Measurements from ENCODE around the gene EIF3B.
"Not testable (repeated sequence)": the region's sequence is repeated elsewhere in the genome, so short reads cannot be mapped to it uniquely, and the experiment has no call there.

Gene EIF3B

DNA sequence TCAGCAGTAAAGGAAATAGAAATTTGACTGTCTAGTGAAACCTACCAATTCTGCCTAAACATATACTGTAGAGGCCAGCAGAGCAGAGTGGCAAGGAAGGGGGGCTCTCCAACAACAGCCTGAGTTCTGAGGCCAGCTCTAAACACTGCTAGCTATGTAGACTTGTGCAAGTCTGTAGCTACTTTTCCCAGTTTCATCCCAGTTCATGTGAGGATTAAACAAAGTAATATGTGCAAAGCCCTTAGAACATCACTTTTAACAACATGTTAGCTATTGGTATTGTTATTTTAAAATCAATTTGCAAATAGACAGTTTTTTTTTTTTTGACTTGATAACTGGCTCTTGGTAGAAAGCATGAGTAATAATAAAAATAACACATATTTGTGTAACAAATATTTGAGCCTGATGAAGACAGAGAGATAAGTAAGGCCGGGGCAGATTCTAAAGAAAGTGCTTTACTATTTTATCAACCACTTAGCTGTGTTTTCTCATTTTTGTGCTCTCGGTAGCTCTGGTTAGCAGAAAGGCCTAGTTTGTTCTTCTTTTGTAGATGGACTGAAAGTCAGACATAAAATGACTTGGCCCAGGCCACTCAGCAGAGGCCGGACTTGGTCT, 58.1 kb downstream of the EIF3B start:
- no peaks in the 10 kb centered on the region for H3K27me3 Mint-ChIP-seq
- peaks cover 67% of the 10 kb centered on the region for H3K4me1 Mint-ChIP-seq (ENCODE audit: low read depth)
- H3K4me3 Mint-ChIP-seq: no peak overlapping the region
- no peak for DNase-seq
- H3K36me3 Mint-ChIP-seq (ENCODE audit: low read depth): no peaks in the 10 kb centered on the region
- no peaks in the 10 kb centered on the region for H3K9me3 Mint-ChIP-seq
- no peak overlapping the region for H3K27ac Mint-ChIP-seq

DNA sequence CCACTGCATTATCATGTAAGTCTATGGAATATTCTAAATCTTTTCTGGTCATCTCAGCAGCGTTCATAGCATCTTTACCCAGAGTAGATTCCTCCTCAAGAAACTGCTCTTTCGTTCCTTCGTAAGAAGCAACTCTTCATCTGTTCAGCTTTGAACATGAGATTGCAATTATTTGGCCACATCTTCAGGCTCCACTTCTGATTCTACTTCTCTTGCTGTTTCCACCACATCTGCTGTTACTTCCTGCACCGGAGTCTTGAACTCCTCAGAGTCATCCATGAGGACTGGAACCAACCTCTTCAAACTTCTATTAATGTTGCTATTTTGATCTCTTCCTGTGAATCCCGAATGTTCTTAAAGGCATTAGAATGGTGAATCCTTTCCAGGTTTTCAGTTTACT, 61.4 kb downstream of the EIF3B start:
- no peak overlapping the region for H3K4me3 Mint-ChIP-seq
- peaks cover 58% of the 10 kb centered on the region for H3K4me1 Mint-ChIP-seq (ENCODE audit: low read depth)
- no peaks in the 10 kb centered on the region for H3K36me3 Mint-ChIP-seq (ENCODE audit: low read depth)
- no peak for DNase-seq
- no peaks in the 10 kb centered on the region for H3K27me3 Mint-ChIP-seq
- H3K27ac Mint-ChIP-seq: no peak overlapping the region
- H3K9me3 Mint-ChIP-seq: no peaks in the 10 kb centered on the region

DNA sequence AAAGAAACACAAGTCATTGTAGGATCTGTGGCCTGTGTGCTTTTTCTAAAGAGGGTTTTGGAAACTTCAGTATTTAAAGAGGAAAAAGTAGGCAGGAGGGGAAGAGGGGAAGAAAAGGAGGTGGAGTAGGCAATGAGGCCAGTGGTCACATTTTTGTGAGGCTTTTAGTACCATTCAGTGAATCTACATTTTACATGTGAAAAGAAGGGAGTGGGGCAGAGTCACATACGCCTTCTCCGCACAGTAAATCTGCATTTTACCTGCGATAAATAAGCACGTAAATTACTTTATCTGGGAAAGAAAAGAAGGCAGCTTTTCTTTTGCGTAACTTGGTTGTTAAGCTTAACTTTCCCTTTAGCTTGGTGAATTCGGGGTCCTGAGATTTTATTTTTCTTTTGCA, 62.0 kb downstream of the EIF3B start:
- Mint-ChIP-seq H3K27ac (no peak overlapping the region), H3K36me3 (ENCODE audit: low read depth) (no peaks in the 10 kb centered on the region), H3K9me3 (no peaks in the 10 kb centered on the region), H3K4me3 (no peak overlapping the region), H3K4me1 (ENCODE audit: low read depth) (peaks cover 58% of the 10 kb centered on the region), H3K27me3 (no peaks in the 10 kb centered on the region)
- DNase-seq: no peak

DNA sequence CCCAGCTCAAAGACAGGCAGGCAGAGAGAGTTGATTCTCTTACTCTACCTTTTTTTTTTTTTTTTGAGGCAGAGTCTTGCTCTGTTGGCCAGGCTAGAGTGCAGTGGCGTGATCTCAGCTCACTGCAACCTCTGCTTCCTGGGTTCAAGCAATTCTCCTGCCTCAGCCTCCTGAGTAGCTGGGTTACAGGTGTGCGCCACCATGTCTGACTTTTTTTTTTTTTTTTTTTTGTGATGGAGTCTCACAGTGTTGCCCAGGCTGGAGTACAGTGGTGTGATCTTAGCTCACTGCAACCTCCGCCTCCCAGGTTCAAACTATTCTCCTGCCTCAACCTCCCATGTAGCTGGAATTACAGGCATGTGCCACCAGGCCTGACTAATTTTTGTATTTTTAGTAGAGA, 62.6 kb downstream of the EIF3B start:
- not testable (repeated sequence) for H3K4me3 Mint-ChIP-seq; H3K27ac Mint-ChIP-seq; DNase-seq; H3K36me3 Mint-ChIP-seq (ENCODE audit: low read depth); H3K9me3 Mint-ChIP-seq; H3K27me3 Mint-ChIP-seq
- H3K4me1 Mint-ChIP-seq (ENCODE audit: low read depth): peaks cover 53% of the 10 kb centered on the region

DNA sequence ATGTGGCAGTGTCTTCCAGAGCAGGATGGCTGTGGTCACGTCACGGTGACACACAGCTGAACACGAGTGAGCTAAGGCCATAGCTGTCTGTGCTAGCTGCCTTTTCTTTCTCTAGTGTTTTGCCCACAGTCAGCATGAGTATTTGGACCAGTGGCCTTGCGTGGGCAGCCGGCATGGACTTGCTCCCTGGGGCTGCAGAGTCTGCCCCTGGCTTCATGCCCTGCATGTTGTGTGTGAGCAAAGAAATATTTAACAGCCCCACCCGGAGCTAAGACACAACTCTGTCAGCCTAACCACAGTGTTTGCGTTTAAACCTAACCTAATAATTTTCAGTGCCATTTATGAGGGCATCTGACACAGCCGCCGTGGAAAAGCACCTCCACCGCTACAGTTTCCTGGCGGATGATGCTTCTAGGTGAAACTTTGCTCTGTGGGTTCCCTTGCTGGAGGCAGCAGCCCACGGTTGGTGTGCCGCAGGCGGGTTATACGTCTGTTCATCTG, 63.4 kb downstream of the EIF3B start:
- no peaks in the 10 kb centered on the region for H3K9me3 Mint-ChIP-seq
- peak overlapping the region; percentile 41 for H3K4me3 Mint-ChIP-seq
- H3K27me3 Mint-ChIP-seq: no peaks in the 10 kb centered on the region
- H3K27ac Mint-ChIP-seq: peak overlapping the region; percentile 48
- H3K4me1 Mint-ChIP-seq (ENCODE audit: low read depth): peaks cover 45% of the 10 kb centered on the region
- H3K36me3 Mint-ChIP-seq (ENCODE audit: low read depth): no peaks in the 10 kb centered on the region
- peak; percentile 67 for DNase-seq

DNA sequence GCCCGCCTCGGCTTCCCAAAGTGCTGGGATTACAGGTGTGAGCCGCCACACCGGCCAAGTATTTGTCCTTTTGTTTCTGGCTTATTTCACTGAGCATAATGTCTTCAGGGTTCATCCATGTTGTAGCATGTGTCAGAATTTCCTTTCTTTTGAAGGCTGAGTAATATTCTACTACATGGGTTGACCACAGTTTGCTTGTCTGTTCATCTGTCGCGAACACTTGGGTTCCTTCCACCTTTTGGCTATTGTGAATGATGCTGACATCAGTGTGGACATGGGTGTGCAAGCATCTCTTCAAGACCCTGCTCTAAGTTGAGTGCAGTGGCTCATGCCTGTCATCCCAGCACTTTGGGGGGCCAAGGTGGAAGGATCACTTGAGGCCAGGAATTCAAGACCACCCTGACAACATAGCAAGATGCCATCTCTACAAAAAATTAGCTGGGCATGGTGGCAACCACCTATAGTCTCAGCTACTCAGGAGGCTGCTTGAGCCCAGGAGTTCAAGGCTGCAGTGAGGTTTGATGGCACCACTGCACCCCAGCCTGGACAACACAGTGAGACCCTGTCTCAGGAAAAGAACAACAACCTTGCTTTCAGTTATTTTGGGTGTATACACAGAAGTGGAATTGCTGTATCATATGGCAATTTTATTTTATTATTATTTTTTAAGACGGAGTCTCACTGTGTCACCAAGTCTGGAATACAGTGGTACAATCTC, 65.7 kb downstream of the EIF3B start:
- no peak for DNase-seq
- Mint-ChIP-seq H3K36me3 (ENCODE audit: low read depth) (no peaks in the 10 kb centered on the region), H3K27ac (no peak overlapping the region), H3K27me3 (no peaks in the 10 kb centered on the region), H3K4me1 (ENCODE audit: low read depth) (peaks cover 34% of the 10 kb centered on the region), H3K9me3 (no peaks in the 10 kb centered on the region), H3K4me3 (no peak overlapping the region)

DNA sequence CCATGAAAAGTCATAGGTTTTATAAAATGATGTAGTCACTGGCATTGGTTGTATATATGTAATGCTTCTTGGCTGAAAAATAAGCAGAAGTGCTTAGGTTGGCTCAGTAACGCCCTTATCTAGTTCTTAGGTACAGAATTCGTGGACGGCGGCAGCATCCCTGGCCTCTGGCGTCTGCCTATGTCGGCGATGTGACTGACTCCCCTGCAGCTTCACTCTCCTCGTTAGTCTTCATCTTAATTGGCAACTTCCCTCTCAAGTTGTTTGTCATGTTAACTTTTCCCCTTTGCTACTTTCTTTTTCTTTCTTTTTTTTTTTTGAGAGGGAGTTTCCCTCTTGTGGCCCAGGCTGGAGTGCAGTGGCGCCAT, 67.3 kb downstream of the EIF3B start:
- no peaks in the 10 kb centered on the region for H3K27me3 Mint-ChIP-seq
- no peaks in the 10 kb centered on the region for H3K36me3 Mint-ChIP-seq (ENCODE audit: low read depth)
- no peak overlapping the region for H3K4me3 Mint-ChIP-seq
- H3K4me1 Mint-ChIP-seq (ENCODE audit: low read depth): peaks cover 30% of the 10 kb centered on the region
- H3K27ac Mint-ChIP-seq: no peak overlapping the region
- no peak for DNase-seq
- no peaks in the 10 kb centered on the region for H3K9me3 Mint-ChIP-seq

DNA sequence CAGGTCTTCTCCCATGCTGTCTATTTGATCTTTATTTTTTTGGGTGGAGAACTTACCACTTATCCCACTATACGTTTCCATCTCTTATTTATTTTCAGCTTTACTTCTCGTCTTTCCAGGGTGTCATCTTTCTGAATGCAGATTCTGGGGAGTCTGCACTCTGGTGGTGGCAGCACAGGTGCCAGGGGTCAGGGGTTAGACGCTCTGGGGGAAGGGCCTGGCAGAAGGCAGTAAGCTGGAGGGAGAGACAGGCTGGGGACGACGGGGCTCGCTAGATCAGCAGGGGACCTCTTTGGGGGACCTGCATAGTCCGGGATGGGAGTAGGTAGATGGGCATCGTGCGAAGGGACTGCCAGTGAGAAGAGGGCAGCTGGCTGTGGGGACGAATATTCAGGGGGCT, 71.1 kb downstream of the EIF3B start:
- Mint-ChIP-seq H3K27me3 (no peaks in the 10 kb centered on the region), H3K4me3 (no peak overlapping the region), H3K27ac (no peak overlapping the region), H3K9me3 (no peaks in the 10 kb centered on the region), H3K4me1 (ENCODE audit: low read depth) (peaks cover 15% of the 10 kb centered on the region), H3K36me3 (ENCODE audit: low read depth) (no peaks in the 10 kb centered on the region)
- no peak for DNase-seq

All from activated T-cell treated with anti-CD3 and anti-CD28 coated beads, Interleukin-2, amount 50 U/mL, for 24 hours (primary cell).